ENCODE results near the gene GAS7. TPM values are rescaled to one million over a fixed set of nuclear protein-coding genes. Genes with fewer than 3 reads are reported as not detected.

Gene GAS7
- total and polyA plus RNA-seq, 2 of the 13 experiments (the other 11 are each of a cell fraction or from before 2014, with no cell fraction given), result 1.0 to 5.2 TPM

DNA sequence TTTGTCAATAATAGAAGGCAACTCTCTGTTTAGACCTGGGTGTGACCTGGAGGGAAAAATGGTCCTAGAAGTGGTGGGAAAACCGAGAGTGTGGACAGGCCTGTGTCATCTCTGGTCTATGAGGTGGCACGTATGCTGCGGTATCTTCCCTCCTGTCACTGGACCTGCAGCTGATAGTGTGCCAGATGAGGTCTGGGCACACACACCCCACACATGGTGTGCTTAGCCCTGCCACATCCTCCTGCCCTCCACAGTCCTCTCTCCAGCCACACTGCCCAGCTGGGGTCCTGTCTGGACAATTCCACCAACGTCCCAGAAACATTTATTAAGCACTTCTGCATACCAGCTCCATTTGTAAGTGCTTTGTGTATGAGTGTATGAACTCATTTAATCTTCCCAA is 335.5 kb downstream of the GAS7 start:
- H3K4me2 ChIP-seq (ENCODE audit: low read depth, low read length), result no peak overlapping the region
- CTCF ChIA-PET (ENCODE audit: low intra/inter-chr PET ratio, low total read pairs), result no interaction called here
- no peak for DNase-seq (ENCODE audit: low spot score)
- no peaks in the 10 kb centered on the region for H3K36me3 ChIP-seq (replicated peaks in 1 of 2; ENCODE audit: control insufficient read depth in 1 of 2, insufficient read depth in 2 of 2, low read length in 2 of 2)
- no peaks in the 10 kb centered on the region for H3K79me2 ChIP-seq (ENCODE audit: insufficient read depth, low read length)
- no peak for ATAC-seq
- POLR2A ChIA-PET, result no interaction called here
- intact Hi-C loops (cut with micrococcal nuclease; ENCODE audit: unreplicated experiment) (no loop called here), in situ Hi-C loops (cut with HindIII; ENCODE audit: extremely low pct_ligation_motif_present, low pct_unique_long_range_greater_than_20kb) (no loop called here)
- BruUV-seq (replicated peaks), result no TSS peak
- no peak overlapping the region for H3K9ac ChIP-seq (ENCODE audit: insufficient read depth, low read depth, low read length)
- H3K4me3 ChIP-seq (replicated peaks in 1 of 3; ENCODE audit: insufficient read depth in 1 of 3, low read depth in 2 of 3, low read length in 3 of 3), result no peak overlapping the region
- no peak overlapping the region for H3K27ac ChIP-seq (ENCODE audit: extremely low read length, insufficient read depth, low read length)
- H3K27me3 ChIP-seq (ENCODE audit: control insufficient read depth in 1 of 2, insufficient read depth in 2 of 2, low read length in 2 of 2), result no peaks in the 10 kb centered on the region
- no peaks in the 10 kb centered on the region for H3K4me1 ChIP-seq (ENCODE audit: insufficient read depth, low read length)
- no peak for FAIRE-seq
- no peak for TF ChIP-seq KAT8 (CRISPR knock-in tag; IDR thresholded peaks at IDR 0.05)
- no peak for TF ChIP-seq HCFC1 (IDR thresholded peaks at IDR 0.05; ENCODE audit: low read depth, low read length)
- no peak for TF ChIP-seq ZBTB7A (CRISPR knock-in tag; IDR thresholded peaks at IDR 0.05)
- TF ChIP-seq KDM5A (IDR thresholded peaks at IDR 0.05; ENCODE audit: borderline replicate concordance, low read length), result no peak
- TF ChIP-seq, protein P1, sequence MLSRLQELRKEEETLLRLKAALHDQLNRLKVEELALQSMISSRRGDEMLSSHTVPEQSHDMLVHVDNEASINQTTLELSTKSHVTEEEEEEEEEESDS (CRISPR knock-in tag; IDR thresholded peaks at IDR 0.05; ENCODE audit: borderline replicate concordance), result no peak
- TF ChIP-seq MZF1 (CRISPR knock-in tag; IDR thresholded peaks at IDR 0.05; ENCODE audit: borderline replicate concordance), result no peak
- TF ChIP-seq GTF3A (CRISPR knock-in tag; conservative IDR thresholded peaks at IDR 0.05), result no peak
- no peak for TF ChIP-seq SNAI1 (CRISPR knock-in tag; IDR thresholded peaks at IDR 0.05; ENCODE audit: borderline replicate concordance)
- no peak for TF ChIP-seq PLRG1 (conservative IDR thresholded peaks at IDR 0.05)
- no peak for TF ChIP-seq TCF7L2 (IDR thresholded peaks at IDR 0.05; ENCODE audit: low read depth, low read length)
- TF ChIP-seq RARG (CRISPR knock-in tag; IDR thresholded peaks at IDR 0.05; ENCODE audit: low read depth), result no peak
- no peaks in the 10 kb centered on the region for H3K9me3 ChIP-seq (ENCODE audit: low read length)
- no peak overlapping the region for H2AFZ ChIP-seq (ENCODE audit: low read length)
- no peaks in the 10 kb centered on the region for H4K20me1 ChIP-seq (ENCODE audit: insufficient read depth, low read length)
- WGBS (ENCODE audit: low lambda C conversion rate), result 24% methylated on average over 4 of the region's 4 CpGs

DNA sequence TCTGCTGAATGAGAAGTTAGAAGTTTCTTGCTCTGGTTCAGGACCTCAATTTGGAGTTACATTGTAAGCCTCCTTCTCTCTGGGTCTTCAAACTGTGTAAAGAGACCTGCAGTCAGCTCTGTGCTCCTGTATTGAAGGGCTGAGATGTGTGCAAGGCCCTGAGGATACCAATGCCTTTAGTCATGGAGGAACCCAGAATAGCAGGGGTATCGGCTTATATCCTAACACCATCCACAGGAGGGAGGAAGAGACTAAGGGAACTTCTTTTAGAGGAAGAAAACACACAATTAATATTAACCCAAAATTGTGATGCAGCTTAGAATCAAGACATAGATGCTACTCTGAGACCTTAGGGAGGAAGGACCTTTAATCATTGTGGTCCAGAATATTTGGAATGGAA is 336.2 kb downstream of the GAS7 start:
- in situ Hi-C loops (cut with HindIII; ENCODE audit: extremely low pct_ligation_motif_present, low pct_unique_long_range_greater_than_20kb), result no loop called here
- ChIA-PET POLR2A (no interaction called here), CTCF (ENCODE audit: low intra/inter-chr PET ratio, low total read pairs) (no interaction called here)
- Histone ChIP-seq H3K27ac (ENCODE audit: extremely low read length, insufficient read depth, low read length) (no peak overlapping the region), H2AFZ (ENCODE audit: low read length) (no peak overlapping the region), H4K20me1 (ENCODE audit: insufficient read depth, low read length) (no peaks in the 10 kb centered on the region), H3K9me3 (ENCODE audit: low read length) (no peaks in the 10 kb centered on the region), H3K9ac (ENCODE audit: insufficient read depth, low read depth, low read length) (no peak overlapping the region), H3K4me2 (ENCODE audit: low read depth, low read length) (no peak overlapping the region), H3K27me3 (ENCODE audit: control insufficient read depth in 1 of 2, insufficient read depth in 2 of 2, low read length in 2 of 2) (no peaks in the 10 kb centered on the region), H3K4me3 (replicated peaks in 1 of 3; ENCODE audit: insufficient read depth in 1 of 3, low read depth in 2 of 3, low read length in 3 of 3) (no peak overlapping the region), H3K79me2 (ENCODE audit: insufficient read depth, low read length) (no peaks in the 10 kb centered on the region), H3K4me1 (ENCODE audit: insufficient read depth, low read length) (no peaks in the 10 kb centered on the region), H3K36me3 (replicated peaks in 1 of 2; ENCODE audit: control insufficient read depth in 1 of 2, insufficient read depth in 2 of 2, low read length in 2 of 2) (no peaks in the 10 kb centered on the region)
- ATAC-seq (no peak), DNase-seq (ENCODE audit: low spot score) (no peak), FAIRE-seq (no peak)
- TF ChIP-seq ZNF773 (CRISPR knock-in tag; IDR thresholded peaks at IDR 0.05; ENCODE audit: borderline replicate concordance) (no peak), ZNF3 (CRISPR knock-in tag; IDR thresholded peaks at IDR 0.05) (no peak)
- TF ChIP-seq, protein P2, sequence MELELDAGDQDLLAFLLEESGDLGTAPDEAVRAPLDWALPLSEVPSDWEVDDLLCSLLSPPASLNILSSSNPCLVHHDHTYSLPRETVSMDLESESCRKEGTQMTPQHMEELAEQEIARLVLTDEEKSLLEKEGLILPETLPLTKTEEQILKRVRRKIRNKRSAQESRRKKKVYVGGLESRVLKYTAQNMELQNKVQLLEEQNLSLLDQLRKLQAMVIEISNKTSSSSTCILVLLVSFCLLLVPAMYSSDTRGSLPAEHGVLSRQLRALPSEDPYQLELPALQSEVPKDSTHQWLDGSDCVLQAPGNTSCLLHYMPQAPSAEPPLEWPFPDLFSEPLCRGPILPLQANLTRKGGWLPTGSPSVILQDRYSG (CRISPR knock-in tag; IDR thresholded peaks at IDR 0.05), result no peak
- intact Hi-C loops (cut with micrococcal nuclease; ENCODE audit: unreplicated experiment), result no loop called here
- BruUV-seq (replicated peaks), result no TSS peak
- 0% methylated on average over 1 of the region's 1 CpG for whole genome bisulfite sequencing (ENCODE audit: low lambda C conversion rate)
